Loucy (cell line): ENCODE data around the gene HDAC6.

ENCODE experiments used
- H2AFZ ChIP-seq: fragments of 200-600 bp; sonication (generic); 2 replicates; pipeline ENCODE4 v1.6.0; 2016; ENCODE audit warnings: antibody characterized with exemption, mild to moderate bottlenecking, low read length, moderate library complexity
- H3F3A ChIP-seq: fragments of 200-600 bp; 2 replicates; pipeline ENCODE4 v1.6.0; 2016; ENCODE audit warnings: antibody characterized with exemption, low read depth, mild to moderate bottlenecking
- H3K27me3 ChIP-seq: fragments of 200-600 bp; sonication (generic); 2 replicates; pipeline ENCODE4 v1.6.1; 2014; ENCODE audit warnings: low read length, mild to moderate bottlenecking; ENCODE audit not compliant: insufficient read depth, poor library complexity, severe bottlenecking
- H3K36me3 ChIP-seq: fragments of 200-600 bp; sonication (generic); 2 replicates; pipeline ENCODE4 v1.6.1; 2016; ENCODE audit warnings: low read length; ENCODE audit not compliant: insufficient read depth
- H3K4me1 ChIP-seq: fragments of 200-600 bp; sonication (generic); 2 replicates; pipeline ENCODE4 v1.5.1; 2014; ENCODE audit warnings: low read length, mild to moderate bottlenecking; ENCODE audit not compliant: insufficient read depth, poor library complexity, severe bottlenecking
- H3K4me2 ChIP-seq: fragments of 200-600 bp; sonication (generic); 2 replicates; pipeline ENCODE4 v1.6.0; 2014; ENCODE audit warnings: antibody characterized with exemption, low read length, low read depth, mild to moderate bottlenecking; ENCODE audit not compliant: poor library complexity, severe bottlenecking
- H3K4me3 ChIP-seq: fragments of 200-600 bp; sonication (generic); 2 replicates; pipeline ENCODE4 v1.5.1; 2014; ENCODE audit warnings: low read length, mild to moderate bottlenecking, mixed read lengths; ENCODE audit not compliant: poor library complexity, severe bottlenecking
- H3K79me2 ChIP-seq: fragments of 200-600 bp; sonication (generic); 2 replicates; pipeline ENCODE4 v1.6.1; 2014; ENCODE audit warnings: low read length; ENCODE audit not compliant: insufficient read depth
- H3K9ac ChIP-seq: fragments of 200-600 bp; sonication (generic); 2 replicates; pipeline ENCODE4 v1.6.0; 2014; ENCODE audit warnings: mild to moderate bottlenecking, low read depth, low read length, moderate library complexity; ENCODE audit not compliant: poor library complexity, severe bottlenecking
- H3K9me2 ChIP-seq: fragments of 200-600 bp; sonication (generic); replicated peaks from 2 replicates; pipeline ENCODE4 v1.6.1; 2016; ENCODE audit warnings: low read depth, low read length, mixed read lengths
- H3K9me3 ChIP-seq: fragments of 200-600 bp; sonication (generic); 2 replicates; pipeline ENCODE4 v1.6.1; 2014; ENCODE audit warnings: mild to moderate bottlenecking, antibody characterized with exemption, low read length, low read depth; ENCODE audit not compliant: insufficient read depth
- H4K20me1 ChIP-seq: fragments of 200-600 bp; sonication (generic); 2 replicates; pipeline ENCODE4 v1.6.0; 2014; ENCODE audit warnings: antibody characterized with exemption, low read length, mild to moderate bottlenecking; ENCODE audit not compliant: insufficient read depth, poor library complexity, severe bottlenecking
- CTCF ChIP-seq: fragments of 200-600 bp; sonication (generic); conservative IDR thresholded peaks from 2 replicates; pipeline ENCODE4 v1.5.1; 2014; ENCODE audit warnings: mild to moderate bottlenecking, antibody characterized with exemption, low read length
- EZH2phosphoT487 ChIP-seq: fragments of 200-600 bp; IDR thresholded peaks from 2 replicates; pipeline ENCODE4 v1.6.1; 2018; ENCODE audit warnings: antibody characterized with exemption, mild to moderate bottlenecking, moderate library complexity, borderline replicate concordance

The HDAC6 gene

DNA sequence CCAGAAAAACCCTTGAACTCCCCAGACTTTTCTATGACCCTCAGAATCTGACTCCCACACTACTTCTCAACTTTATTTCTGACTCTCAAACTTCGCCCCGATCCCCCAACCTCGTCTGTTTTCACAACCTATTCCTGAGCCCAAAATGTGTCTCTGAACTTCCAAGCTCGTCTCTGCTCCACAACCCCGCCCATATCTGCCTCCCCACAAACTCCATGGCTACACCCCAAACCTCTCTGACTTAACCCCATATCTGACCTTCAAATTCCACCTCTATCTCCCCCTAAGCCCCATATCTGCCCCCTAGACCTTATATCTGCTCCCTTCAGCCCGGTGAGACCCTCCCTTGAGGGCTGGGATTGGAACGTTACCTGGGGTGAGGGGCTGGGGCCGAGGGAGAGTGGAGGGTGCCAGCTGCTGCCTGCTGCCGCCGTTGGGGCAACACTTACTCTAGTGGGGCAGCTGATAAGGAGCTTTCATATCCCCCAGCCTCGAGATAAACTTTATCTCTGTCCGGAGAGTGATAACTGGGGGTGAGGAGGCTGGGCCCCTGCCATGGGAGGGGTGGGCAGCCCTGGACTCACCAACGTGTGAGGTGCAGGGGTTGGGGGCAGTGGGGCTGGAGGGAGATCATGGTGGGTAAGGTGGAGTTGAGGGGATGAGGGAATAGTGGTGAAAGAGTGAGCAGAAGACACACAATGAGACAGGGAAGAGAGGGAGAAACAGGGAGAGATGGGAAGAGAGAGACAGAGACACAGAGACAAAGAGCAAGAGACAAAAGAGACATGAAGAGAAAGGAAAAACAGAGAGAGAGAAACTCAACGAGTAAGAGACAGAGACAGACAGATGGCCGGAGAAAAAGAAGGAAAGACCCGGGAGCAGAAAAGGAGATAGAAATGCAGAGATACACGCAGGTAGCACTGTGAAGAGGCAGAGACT lies 14.1 kb upstream of the HDAC6 start:
- H2AFZ ChIP-seq, result no peak overlapping the region
- no peaks in the 10 kb centered on the region for H3K4me1 ChIP-seq
- no peaks in the 10 kb centered on the region for H4K20me1 ChIP-seq
- no peaks in the 10 kb centered on the region for H3K36me3 ChIP-seq
- no peaks in the 10 kb centered on the region for H3K27me3 ChIP-seq
- H3K79me2 ChIP-seq, result no peaks in the 10 kb centered on the region
- no peak for TF ChIP-seq EZH2phosphoT487
- no peak for TF ChIP-seq CTCF
- H3K9ac ChIP-seq, result no peak overlapping the region
- H3K4me2 ChIP-seq, result no peak overlapping the region
- H3K9me3 ChIP-seq, result no peaks in the 10 kb centered on the region
- H3F3A ChIP-seq, result no peaks in the 10 kb centered on the region
- no peaks in the 10 kb centered on the region for H3K9me2 ChIP-seq
- H3K4me3 ChIP-seq, result no peak overlapping the region

GRCh38 chrX:48789366-48790220 lies 12.3 kb upstream of the HDAC6 start:
- Histone ChIP-seq H3K27me3 (no peaks in the 10 kb centered on the region), H3K4me2 (no peak overlapping the region), H3F3A (no peaks in the 10 kb centered on the region), H4K20me1 (no peaks in the 10 kb centered on the region), H3K4me3 (no peak overlapping the region), H3K9me2 (no peaks in the 10 kb centered on the region), H3K36me3 (no peaks in the 10 kb centered on the region), H3K4me1 (no peaks in the 10 kb centered on the region), H3K9me3 (no peaks in the 10 kb centered on the region), H3K79me2 (no peaks in the 10 kb centered on the region), H3K9ac (no peak overlapping the region), H2AFZ (no peak overlapping the region)
- TF ChIP-seq EZH2phosphoT487, result no peak
- no peak for TF ChIP-seq CTCF

DNA sequence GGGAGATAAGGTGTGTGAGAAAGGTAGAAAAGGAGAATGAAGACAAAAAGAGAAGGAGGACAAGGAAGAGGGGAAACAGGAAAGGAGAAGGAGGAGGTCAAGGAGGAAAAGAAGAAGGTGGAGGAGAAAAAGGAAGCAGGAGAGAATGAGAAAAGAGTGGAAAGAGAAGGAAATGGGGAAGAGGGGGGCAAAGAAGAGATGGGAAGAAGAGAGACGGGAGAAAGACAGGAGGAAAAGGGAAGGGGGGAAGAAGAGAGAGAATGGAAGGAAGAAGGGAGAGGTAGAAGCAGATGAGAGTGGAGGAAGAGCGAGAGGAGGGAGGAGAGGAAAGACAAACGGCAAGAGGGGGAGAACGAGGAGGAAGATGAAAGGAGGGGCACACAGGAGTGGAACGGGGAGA lies 11.4 kb upstream of the HDAC6 start:
- TF ChIP-seq CTCF (no peak), EZH2phosphoT487 (no peak)
- Histone ChIP-seq H3K4me3 (no peak overlapping the region), H4K20me1 (no peaks in the 10 kb centered on the region), H3K79me2 (no peaks in the 10 kb centered on the region), H3K4me2 (no peak overlapping the region), H3F3A (no peaks in the 10 kb centered on the region), H3K36me3 (no peaks in the 10 kb centered on the region), H3K27me3 (no peaks in the 10 kb centered on the region), H3K9me3 (no peaks in the 10 kb centered on the region), H3K9me2 (no peaks in the 10 kb centered on the region), H3K4me1 (no peaks in the 10 kb centered on the region), H3K9ac (no peak overlapping the region), H2AFZ (no peak overlapping the region)
